T-cell (primary cell): ENCODE measurements around the gene HDAC8. TPM values are rescaled to one million over a fixed set of nuclear protein-coding genes. Genes with fewer than 3 reads are reported as not detected.

ENCODE experiments used
- ATAC-seq, 4 experiments: fragments of 200-7000 bp in 3 of 4; fragments of 150-1000 bp in 1 of 4; cut with Tn5 transposase; replicated peaks in 1 of 4; 1 replicate in 3 of 4; 2 replicates in 1 of 4; pipeline ENCODE4 v1.10.0; 2021; ENCODE audit warnings: moderate library complexity in 3 of 4, mild to moderate bottlenecking in 2 of 4, moderate number of reproducible peaks in 1 of 4
- CTCF ChIA-PET, 2 donors: fragments of 300-600 bp; sonication (Branson Sonifier 250); formaldehyde crosslinking; loops; one replicate each; lab custom pipeline; 2022; ENCODE audit warnings: antibody characterized with exemption in 2 of 2; lab: Charles Lee
- POLR2A ChIA-PET, 2 donors: fragments of 300-600 bp; sonication (Branson Sonifier 250); formaldehyde crosslinking; loops; one replicate each; lab custom pipeline; 2022; ENCODE audit warnings: antibody characterized with exemption in 2 of 2; lab: Charles Lee
- DNase-seq, 35 experiments: peaks; one replicate each; pipeline versions ENCODE4 v3.0.0 to v3.0.0-alpha.2; 2013 to 2023
- H3K27ac ChIP-seq: one replicate; pipeline ENCODE4 v1.5.1; 2013; ENCODE audit warnings: low read length
- H3K27me3 ChIP-seq, 2 experiments: replicated peaks in 1 of 2; 1 replicate in 1 of 2; 2 replicates in 1 of 2; pipeline versions ENCODE4 v1.6.1 to v1.7.0; 2013; ENCODE audit warnings: low read length in 1 of 2, mixed read lengths in 1 of 2; ENCODE audit not compliant: control insufficient read depth in 2 of 2, insufficient read depth in 2 of 2; ENCODE audit errors: extremely low read depth in 1 of 2
- H3K36me3 ChIP-seq, 2 donors: 1 replicate in 1 of 2; 2 replicates in 1 of 2; pipeline versions ENCODE4 v1.6.1 to v1.7.0; 2013; ENCODE audit warnings: low read length in 1 of 2; ENCODE audit not compliant: control insufficient read depth in 2 of 2, insufficient read depth in 1 of 2; ENCODE audit errors: extremely low read depth in 1 of 2
- H3K4me1 ChIP-seq, 2 experiments: 1 replicate in 1 of 2; 2 replicates in 1 of 2; pipeline versions ENCODE4 v1.6.1 to v1.7.0; 2013; ENCODE audit warnings: low read length in 2 of 2, mixed read lengths in 1 of 2; ENCODE audit not compliant: insufficient read depth in 2 of 2, control insufficient read depth in 1 of 2; ENCODE audit errors: extremely low read depth in 1 of 2
- H3K4me3 ChIP-seq, 2 donors: 1 replicate in 1 of 2; 2 replicates in 1 of 2; pipeline versions ENCODE4 v1.5.1 to v1.7.0; 2013; ENCODE audit warnings: mild to moderate bottlenecking in 2 of 2, low read length in 1 of 2, moderate library complexity in 1 of 2; ENCODE audit not compliant: control insufficient read depth in 1 of 2; ENCODE audit errors: extremely low read depth in 1 of 2
- H3K9me3 ChIP-seq: 2 replicates; pipeline ENCODE4 v1.7.0; 2013
- H3K27ac Mint-ChIP-seq, 2 donors: one replicate each; pipeline ENCODE4 v1.8.0; 2020 to 2021; ENCODE audit warnings: mild to moderate bottlenecking in 2 of 2, mixed read lengths in 2 of 2
- H3K27me3 Mint-ChIP-seq, 2 donors: one replicate each; pipeline ENCODE4 v1.8.0; 2021 to 2022; ENCODE audit warnings: mixed read lengths in 2 of 2
- H3K36me3 Mint-ChIP-seq: one replicate; pipeline ENCODE4 v1.8.0; 2021; ENCODE audit warnings: mixed read lengths
- H3K4me1 Mint-ChIP-seq, 3 donors: one replicate each; pipeline ENCODE4 v1.8.0; 2020 to 2022; ENCODE audit warnings: mixed read lengths in 3 of 3, mild to moderate bottlenecking in 1 of 3
- H3K4me3 Mint-ChIP-seq, 3 donors: one replicate each; pipeline ENCODE4 v1.8.0; 2020 to 2022; ENCODE audit warnings: mild to moderate bottlenecking in 3 of 3, mixed read lengths in 3 of 3, moderate library complexity in 3 of 3
- H3K9me3 Mint-ChIP-seq, 3 donors: one replicate each; pipeline ENCODE4 v1.8.0; 2020 to 2022; ENCODE audit warnings: mixed read lengths in 3 of 3
- WGBS: methylation state at CpG from one replicate; pipeline ENCODE4 v1.1.5; 2013; ENCODE audit warnings: missing lambda C conversion rate; ENCODE audit not compliant: insufficient coverage; 5-methylcytosine and 5-hydroxymethylcytosine counted together
- total RNA-seq, 35 experiments: library from RNA in 6 of 35; stranded (reverse) in 6 of 35; fragments of 120-200 nt in 1 of 35; gene quantifications; one replicate each; pipeline versions ENCODE4 v1.2.1 to v1.2.4 and lab custom pipeline; 2013 to 2026

The HDAC8 gene
- total RNA-seq, 5 donors from 2014 or later (not counting 1 experiment from before 2014, with no cell fraction given), result 15.7 to 19.1 (median 16.9) TPM

DNA sequence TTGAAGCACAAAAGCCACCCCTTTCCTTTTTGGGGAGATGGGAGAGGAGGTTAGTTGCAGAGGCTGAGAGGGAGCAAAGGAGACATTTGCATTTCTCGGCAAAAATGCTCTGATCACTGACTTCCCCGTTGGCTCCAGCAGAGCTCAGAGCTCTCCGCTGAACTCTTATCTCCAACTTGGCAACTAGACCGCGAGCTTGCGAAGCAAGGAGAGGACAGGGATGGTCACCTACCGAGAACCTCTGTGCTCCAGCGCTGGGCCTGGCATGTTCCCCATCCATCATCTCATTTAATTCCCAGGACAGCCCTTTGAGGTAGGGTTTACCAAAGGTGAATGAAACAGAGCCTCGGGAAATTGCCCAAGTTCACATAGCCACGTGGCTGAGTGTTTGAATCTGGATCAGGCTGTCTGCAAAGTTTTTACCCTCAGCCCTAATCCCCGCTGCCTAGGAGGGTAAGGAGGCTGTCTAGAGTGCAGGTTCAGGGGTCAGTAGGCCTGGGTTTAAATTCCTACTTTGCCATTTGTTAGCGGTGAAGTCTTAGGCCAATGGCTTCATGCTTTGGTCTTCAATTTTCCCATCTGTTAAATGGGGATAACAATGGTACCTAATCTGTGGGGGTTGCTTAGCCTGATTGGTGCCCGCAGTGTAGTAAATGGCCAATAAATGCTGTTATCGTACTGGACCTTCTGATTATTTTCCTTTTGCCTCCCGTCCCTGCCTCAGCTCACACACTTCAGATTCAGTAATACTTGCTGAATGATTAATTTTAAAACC is 263.2 kb downstream of the HDAC8 start:
- WGBS, result 29% methylated on average over 3 of the region's 15 CpGs
- Mint-ChIP-seq H3K27me3 (peaks cover 44 to 61% of the 10 kb centered on the region in 2 donors), H3K9me3 (no peaks in the 10 kb centered on the region), H3K4me3 (peak overlapping the region; percentile 31 to 91 (median 56)), H3K27ac (no peak overlapping the region), H3K36me3 (no peaks in the 10 kb centered on the region), H3K4me1 (peaks cover 27 to 34% (median 33%) of the 10 kb centered on the region in 3 donors)
- ATAC-seq (peak in 1 of 4 experiments; percentile 25), DNase-seq (no peak)
- peak overlapping the region in 1 of 2 donors; percentile 29 for H3K4me3 ChIP-seq
- ChIA-PET POLR2A (no interaction called here), CTCF (interaction anchor here in 1 of 2 donors (0.7 kb wide), 1 partner anchor 66 kb away, joined by 3 read pairs; no protein-coding TSS in a partner anchor)
- H3K27ac ChIP-seq, result no peak overlapping the region
- no peaks in the 10 kb centered on the region for H3K9me3 ChIP-seq
- peaks cover 3 to 40% of the 10 kb centered on the region in 2 experiments for H3K4me1 ChIP-seq
- no peaks in the 10 kb centered on the region for H3K36me3 ChIP-seq
- peaks cover 2 to 52% of the 10 kb centered on the region in 2 experiments for H3K27me3 ChIP-seq

DNA sequence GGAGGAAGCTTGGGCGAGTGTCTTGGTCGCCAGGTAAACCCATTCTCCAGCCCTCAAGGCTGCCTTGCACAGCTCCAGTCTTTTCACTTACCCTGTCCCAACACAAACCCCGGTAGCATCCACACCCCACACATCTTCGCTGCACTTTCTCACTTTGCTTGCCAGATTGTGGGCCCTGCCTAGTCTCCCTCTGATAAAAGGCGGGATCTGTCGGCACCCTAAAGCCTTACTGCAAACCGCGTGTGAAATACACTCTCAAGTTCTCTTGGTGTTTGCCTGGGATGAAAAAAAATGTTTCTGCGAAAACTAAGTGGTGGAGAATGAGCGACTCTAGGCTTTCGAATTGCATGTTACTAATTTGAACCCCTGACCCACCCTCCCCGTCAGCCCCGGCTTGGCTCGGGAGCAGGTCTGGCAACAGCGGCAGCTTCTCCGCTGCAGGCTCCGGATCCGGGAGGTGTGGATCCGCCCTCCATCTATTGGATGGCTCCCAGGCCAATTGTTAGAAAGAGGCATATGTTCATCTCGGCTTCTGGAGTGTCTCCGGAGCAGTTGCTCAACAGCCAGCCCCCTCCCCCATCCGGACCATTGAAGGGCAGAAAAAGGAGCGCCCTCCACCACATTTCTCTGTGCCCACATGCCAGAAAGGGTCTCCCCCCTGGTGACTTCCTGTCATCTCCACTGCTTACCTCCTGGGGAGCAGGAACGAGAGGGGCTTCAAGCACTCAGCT is 263.9 kb downstream of the HDAC8 start:
- H3K36me3 ChIP-seq, result no peaks in the 10 kb centered on the region
- DNase-seq, result peak in 4 of 35 experiments; percentile 6 to 31 (median 24)
- Mint-ChIP-seq H3K27ac (no peak overlapping the region), H3K9me3 (no peaks in the 10 kb centered on the region), H3K36me3 (no peaks in the 10 kb centered on the region), H3K4me3 (peak overlapping the region; percentile 56 to 91 (median 61)), H3K27me3 (peaks cover 49 to 65% of the 10 kb centered on the region in 2 donors), H3K4me1 (peaks cover 27 to 37% (median 36%) of the 10 kb centered on the region in 3 donors)
- H3K4me1 ChIP-seq, result peaks cover 3 to 40% of the 10 kb centered on the region in 2 experiments
- peak overlapping the region; percentile 3 to 29 for H3K4me3 ChIP-seq
- POLR2A ChIA-PET, result no interaction called here
- H3K27ac ChIP-seq, result no peak overlapping the region
- ATAC-seq, result peak in 3 of 4 experiments; percentile 13 to 52 (median 36)
- WGBS, result 7% methylated on average over 3 of the region's 24 CpGs
- CTCF ChIA-PET, result interaction anchor here in 1 of 2 donors (0.7 kb wide), 1 partner anchor 65 kb away, joined by 3 read pairs; no protein-coding TSS in a partner anchor
- H3K9me3 ChIP-seq, result no peaks in the 10 kb centered on the region
- H3K27me3 ChIP-seq, result peaks cover 5 to 54% of the 10 kb centered on the region in 2 experiments

DNA sequence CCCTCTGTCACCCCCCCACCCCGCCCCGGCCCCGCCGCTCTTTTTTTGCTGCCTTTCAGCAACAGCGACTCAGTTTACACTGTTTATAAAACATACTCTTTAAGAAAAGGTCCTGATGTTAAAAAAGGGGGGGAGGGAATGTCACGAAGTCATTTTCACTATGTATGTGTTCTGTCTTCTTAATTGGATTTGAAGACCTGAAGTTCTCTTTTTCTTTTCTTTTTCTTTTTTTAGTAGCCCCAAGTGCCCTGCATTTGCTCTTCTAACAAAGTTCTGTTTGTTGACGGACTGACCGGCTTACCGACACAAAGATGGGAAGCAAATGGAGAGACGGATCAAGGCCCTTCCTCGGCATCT is 264.5 kb downstream of the HDAC8 start:
- H3K4me1 ChIP-seq, result peaks cover 3 to 40% of the 10 kb centered on the region in 2 experiments
- peaks cover 5 to 59% of the 10 kb centered on the region in 2 experiments for H3K27me3 ChIP-seq
- H3K4me3 Mint-ChIP-seq, result peak overlapping the region; percentile 56 to 91 (median 61)
- no peaks in the 10 kb centered on the region for H3K36me3 Mint-ChIP-seq
- no peaks in the 10 kb centered on the region for H3K36me3 ChIP-seq
- no CpG with 5 or more reads among the region's 11 CpGs for WGBS
- peaks cover 27 to 37% (median 36%) of the 10 kb centered on the region in 3 donors for H3K4me1 Mint-ChIP-seq
- H3K27ac ChIP-seq, result no peak overlapping the region
- POLR2A ChIA-PET, result no interaction called here
- peak overlapping the region; percentile 3 to 29 for H3K4me3 ChIP-seq
- peak in 1 of 35 experiments; percentile 8 for DNase-seq
- H3K9me3 ChIP-seq, result no peaks in the 10 kb centered on the region
- CTCF ChIA-PET, result no interaction called here
- H3K27ac Mint-ChIP-seq, result peak overlapping the region in 1 of 2 donors; percentile 55
- peaks cover 47 to 65% of the 10 kb centered on the region in 2 donors for H3K27me3 Mint-ChIP-seq
- no peaks in the 10 kb centered on the region for H3K9me3 Mint-ChIP-seq
- no peak for ATAC-seq

DNA sequence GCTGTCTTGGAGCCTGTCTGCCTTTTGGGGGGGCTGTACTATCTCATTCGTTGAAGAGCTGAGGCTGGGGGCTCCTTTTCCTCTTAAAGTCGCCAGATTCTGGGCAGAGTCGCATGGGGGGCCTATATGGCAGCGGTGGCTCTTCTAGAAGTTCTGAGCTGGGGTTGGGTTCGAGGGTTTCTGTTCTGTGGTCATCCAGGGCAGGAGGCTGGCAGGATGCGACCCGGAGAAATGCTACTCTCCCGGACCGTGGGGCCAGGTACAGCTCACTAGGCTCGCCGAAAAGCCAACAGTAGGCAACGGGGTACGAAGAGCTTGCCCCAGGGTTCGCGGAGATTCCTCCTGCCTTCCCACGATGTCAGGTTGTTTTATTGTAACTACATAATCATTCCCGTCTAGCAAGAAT is 265.0 kb downstream of the HDAC8 start:
- POLR2A ChIA-PET, result no interaction called here

DNA sequence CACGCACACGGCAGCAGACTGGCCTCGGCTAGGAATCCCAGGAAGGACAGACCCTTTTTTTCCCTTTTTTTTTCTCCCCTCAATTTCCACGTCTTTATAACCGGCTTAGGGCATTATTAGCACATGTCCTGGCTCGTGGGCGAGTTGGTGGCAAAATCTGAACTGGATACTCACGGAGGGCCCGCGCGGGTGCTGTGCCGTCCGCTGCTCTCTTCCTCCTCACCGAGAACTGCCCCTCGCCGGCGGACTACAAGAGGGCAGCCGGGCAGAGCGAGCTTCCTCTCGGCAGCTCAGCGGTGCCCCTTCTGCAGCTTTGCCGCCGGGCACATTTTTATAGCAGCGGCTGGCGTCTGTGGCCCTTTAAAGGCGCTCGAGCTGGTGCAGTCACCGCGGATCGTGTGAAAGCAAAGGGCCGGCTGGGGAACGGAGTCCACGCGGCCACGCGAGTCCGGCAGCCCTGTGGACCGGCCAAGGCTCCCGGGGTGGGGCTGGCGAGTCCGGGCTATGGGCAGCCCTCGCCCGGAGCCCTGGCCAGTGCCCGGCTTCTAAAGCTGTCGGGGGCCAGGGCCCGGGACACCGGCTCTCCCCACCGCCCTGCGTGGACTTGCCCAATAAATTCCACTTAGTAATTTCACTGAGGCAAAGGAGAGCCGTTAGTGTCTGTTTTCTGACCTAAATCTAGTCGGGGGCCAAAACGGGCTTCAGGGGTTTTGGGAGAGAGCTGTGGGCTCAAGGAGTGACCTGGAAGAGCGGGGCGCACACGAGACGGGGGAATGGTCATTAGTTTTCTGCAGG is 265.6 kb downstream of the HDAC8 start:
- Histone ChIP-seq H3K9me3 (no peaks in the 10 kb centered on the region), H3K27me3 (peaks cover 9 to 64% of the 10 kb centered on the region in 2 experiments), H3K4me3 (peak overlapping the region; percentile 50 to 64), H3K36me3 (no peaks in the 10 kb centered on the region), H3K4me1 (peaks cover 3 to 40% of the 10 kb centered on the region in 2 experiments), H3K27ac (no peak overlapping the region)
- CTCF ChIA-PET, result interaction anchor here in 1 of 2 donors (0.5 kb wide), 1 partner anchor 136 kb away, joined by 4 read pairs; no protein-coding TSS in a partner anchor
- no peaks in the 10 kb centered on the region for H3K36me3 Mint-ChIP-seq
- POLR2A ChIA-PET, result no interaction called here
- DNase-seq, result peak in 7 of 35 experiments; percentile 1 to 38 (median 16)
- ATAC-seq, result peak; percentile 18 to 47 (median 44)
- peaks cover 51 to 69% of the 10 kb centered on the region in 2 donors for H3K27me3 Mint-ChIP-seq
- no peak overlapping the region for H3K27ac Mint-ChIP-seq
- peaks cover 27 to 37% (median 36%) of the 10 kb centered on the region in 3 donors for H3K4me1 Mint-ChIP-seq
- under 1% methylated on average over 40 of the region's 56 CpGs for WGBS
- H3K4me3 Mint-ChIP-seq, result peak overlapping the region; percentile 82 to 91 (median 83)
- H3K9me3 Mint-ChIP-seq, result no peaks in the 10 kb centered on the region

More for the DNA sequence above, 265.0 kb downstream of the HDAC8 start:
- Mint-ChIP-seq H3K9me3 (no peaks in the 10 kb centered on the region), H3K4me3 (peak overlapping the region; percentile 46 to 91 (median 60)), H3K27me3 (peaks cover 50 to 67% of the 10 kb centered on the region in 2 donors), H3K36me3 (no peaks in the 10 kb centered on the region), H3K27ac (no peak overlapping the region), H3K4me1 (peaks cover 27 to 37% (median 36%) of the 10 kb centered on the region in 3 donors)
- Histone ChIP-seq H3K27ac (no peak overlapping the region), H3K4me1 (peaks cover 3 to 40% of the 10 kb centered on the region in 2 experiments), H3K36me3 (no peaks in the 10 kb centered on the region), H3K4me3 (peak overlapping the region; percentile 33 to 50), H3K27me3 (peaks cover 9 to 60% of the 10 kb centered on the region in 2 experiments), H3K9me3 (no peaks in the 10 kb centered on the region)
- CTCF ChIA-PET, result interaction anchor here in 1 of 2 donors (0.5 kb wide), 1 partner anchor 136 kb away, joined by 4 read pairs; no protein-coding TSS in a partner anchor
- ATAC-seq, result no peak
- DNase-seq, result no peak
- WGBS, result 16% methylated on average over 4 of the region's 17 CpGs
